ENCODE data around the gene SLC49A3.

SLC49A3 gene

DNA sequence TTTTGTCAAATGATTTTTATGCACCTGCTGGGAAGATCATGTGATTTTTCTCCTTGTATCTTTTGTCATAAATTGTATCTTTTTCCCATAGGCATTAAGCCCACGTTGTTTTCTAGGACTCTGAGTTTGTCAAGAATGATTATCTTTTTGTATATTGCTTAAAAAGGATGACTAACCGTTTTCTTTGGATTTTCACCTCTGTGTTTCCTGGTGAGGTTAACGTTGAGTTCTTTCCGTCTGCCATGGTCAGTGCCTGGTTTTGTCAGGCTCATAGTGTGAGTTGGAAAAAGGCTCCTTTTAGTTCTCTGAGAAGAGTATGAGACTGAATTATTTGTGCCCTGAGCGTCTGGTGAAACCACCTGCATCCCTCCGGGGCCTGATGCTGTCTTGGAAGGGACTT, 38.6 kb upstream of the SLC49A3 start:
- Histone ChIP-seq H3K27ac (no peak overlapping the region), H3K4me3 (ENCODE audit: low read depth in 1 of 2, low read length in 1 of 2) (no peak overlapping the region), H3K9me3 (no peaks in the 10 kb centered on the region), H3K27me3 (no peaks in the 10 kb centered on the region), H3K36me3 (peaks cover 46% of the 10 kb centered on the region), H3K4me1 (ENCODE audit: control insufficient read depth in 1 of 2, insufficient read depth in 1 of 2, low read depth in 1 of 2, low read length in 1 of 2) (peaks cover 0 to 5% of the 10 kb centered on the region in 2 experiments)
- TF ChIP-seq, protein P1, sequence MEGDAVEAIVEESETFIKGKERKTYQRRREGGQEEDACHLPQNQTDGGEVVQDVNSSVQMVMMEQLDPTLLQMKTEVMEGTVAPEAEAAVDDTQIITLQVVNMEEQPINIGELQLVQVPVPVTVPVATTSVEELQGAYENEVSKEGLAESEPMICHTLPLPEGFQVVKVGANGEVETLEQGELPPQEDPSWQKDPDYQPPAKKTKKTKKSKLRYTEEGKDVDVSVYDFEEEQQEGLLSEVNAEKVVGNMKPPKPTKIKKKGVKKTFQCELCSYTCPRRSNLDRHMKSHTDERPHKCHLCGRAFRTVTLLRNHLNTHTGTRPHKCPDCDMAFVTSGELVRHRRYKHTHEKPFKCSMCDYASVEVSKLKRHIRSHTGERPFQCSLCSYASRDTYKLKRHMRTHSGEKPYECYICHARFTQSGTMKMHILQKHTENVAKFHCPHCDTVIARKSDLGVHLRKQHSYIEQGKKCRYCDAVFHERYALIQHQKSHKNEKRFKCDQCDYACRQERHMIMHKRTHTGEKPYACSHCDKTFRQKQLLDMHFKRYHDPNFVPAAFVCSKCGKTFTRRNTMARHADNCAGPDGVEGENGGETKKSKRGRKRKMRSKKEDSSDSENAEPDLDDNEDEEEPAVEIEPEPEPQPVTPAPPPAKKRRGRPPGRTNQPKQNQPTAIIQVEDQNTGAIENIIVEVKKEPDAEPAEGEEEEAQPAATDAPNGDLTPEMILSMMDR (IDR thresholded peaks at IDR 0.05), result no peak

DNA sequence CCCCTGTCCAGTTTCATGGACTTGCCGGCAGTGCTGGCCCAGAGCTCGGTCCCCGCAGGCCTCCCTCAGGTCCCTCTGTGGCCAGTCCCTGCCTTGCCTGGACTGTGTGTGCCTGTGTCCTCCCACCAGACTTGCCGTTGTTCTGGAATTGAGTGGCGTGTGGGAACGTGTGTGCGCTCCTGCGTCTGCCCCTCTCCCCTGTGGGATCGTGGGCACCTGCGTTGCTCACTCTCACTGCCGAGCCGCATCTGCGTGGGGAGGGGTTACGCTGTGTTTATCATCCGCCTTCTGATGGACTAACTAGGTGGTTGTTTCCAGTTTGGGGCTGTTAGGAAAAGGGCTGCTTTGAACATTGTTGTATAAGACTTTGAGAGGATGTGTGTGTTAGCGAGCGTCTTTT, 37.9 kb upstream of the SLC49A3 start:
- no peak overlapping the region for H3K27ac ChIP-seq
- TF ChIP-seq, protein P1 (IDR thresholded peaks at IDR 0.05), result no peak
- H3K4me1 ChIP-seq (ENCODE audit: control insufficient read depth in 1 of 2, insufficient read depth in 1 of 2, low read depth in 1 of 2, low read length in 1 of 2), result peaks cover 0 to 5% of the 10 kb centered on the region in 2 experiments
- no peak overlapping the region for H3K4me3 ChIP-seq (ENCODE audit: low read depth in 1 of 2, low read length in 1 of 2)
- H3K9me3 ChIP-seq, result no peaks in the 10 kb centered on the region
- no peaks in the 10 kb centered on the region for H3K27me3 ChIP-seq
- H3K36me3 ChIP-seq, result peaks cover 48% of the 10 kb centered on the region

DNA sequence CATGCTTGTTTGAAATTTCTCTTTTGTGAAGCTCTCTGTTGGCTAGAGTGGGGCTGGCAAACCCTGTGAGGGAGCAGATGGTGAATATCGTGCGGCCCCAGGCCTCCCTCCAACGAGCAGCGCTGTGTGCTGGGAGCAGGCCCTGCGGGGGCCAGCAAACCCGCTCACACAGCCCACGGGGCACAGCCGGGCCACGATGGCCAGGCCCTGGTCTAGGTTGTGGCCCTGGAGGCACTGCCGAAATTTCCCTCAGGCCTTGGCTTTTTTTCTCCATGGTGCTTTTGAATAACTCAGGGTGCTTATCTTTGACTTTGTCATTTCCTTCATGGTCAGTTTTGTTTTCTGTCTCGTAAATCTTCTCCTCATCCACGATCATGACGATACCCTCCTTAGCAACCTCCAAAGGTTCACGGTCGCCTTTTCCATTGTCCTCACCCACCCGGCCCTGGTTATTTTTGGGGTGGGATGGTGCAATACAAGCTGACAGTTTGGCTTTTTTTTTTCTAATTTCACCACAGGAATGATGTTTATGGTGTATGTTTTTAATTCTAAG, 37.4 kb upstream of the SLC49A3 start:
- Histone ChIP-seq H3K4me3 (ENCODE audit: low read depth in 1 of 2, low read length in 1 of 2) (no peak overlapping the region), H3K4me1 (ENCODE audit: control insufficient read depth in 1 of 2, insufficient read depth in 1 of 2, low read depth in 1 of 2, low read length in 1 of 2) (peaks cover 0 to 5% of the 10 kb centered on the region in 2 experiments), H3K9me3 (no peaks in the 10 kb centered on the region), H3K27ac (peak overlapping the region; percentile 3), H3K36me3 (peaks cover 49% of the 10 kb centered on the region), H3K27me3 (no peaks in the 10 kb centered on the region)
- TF ChIP-seq, protein P1 (IDR thresholded peaks at IDR 0.05), result no peak

DNA sequence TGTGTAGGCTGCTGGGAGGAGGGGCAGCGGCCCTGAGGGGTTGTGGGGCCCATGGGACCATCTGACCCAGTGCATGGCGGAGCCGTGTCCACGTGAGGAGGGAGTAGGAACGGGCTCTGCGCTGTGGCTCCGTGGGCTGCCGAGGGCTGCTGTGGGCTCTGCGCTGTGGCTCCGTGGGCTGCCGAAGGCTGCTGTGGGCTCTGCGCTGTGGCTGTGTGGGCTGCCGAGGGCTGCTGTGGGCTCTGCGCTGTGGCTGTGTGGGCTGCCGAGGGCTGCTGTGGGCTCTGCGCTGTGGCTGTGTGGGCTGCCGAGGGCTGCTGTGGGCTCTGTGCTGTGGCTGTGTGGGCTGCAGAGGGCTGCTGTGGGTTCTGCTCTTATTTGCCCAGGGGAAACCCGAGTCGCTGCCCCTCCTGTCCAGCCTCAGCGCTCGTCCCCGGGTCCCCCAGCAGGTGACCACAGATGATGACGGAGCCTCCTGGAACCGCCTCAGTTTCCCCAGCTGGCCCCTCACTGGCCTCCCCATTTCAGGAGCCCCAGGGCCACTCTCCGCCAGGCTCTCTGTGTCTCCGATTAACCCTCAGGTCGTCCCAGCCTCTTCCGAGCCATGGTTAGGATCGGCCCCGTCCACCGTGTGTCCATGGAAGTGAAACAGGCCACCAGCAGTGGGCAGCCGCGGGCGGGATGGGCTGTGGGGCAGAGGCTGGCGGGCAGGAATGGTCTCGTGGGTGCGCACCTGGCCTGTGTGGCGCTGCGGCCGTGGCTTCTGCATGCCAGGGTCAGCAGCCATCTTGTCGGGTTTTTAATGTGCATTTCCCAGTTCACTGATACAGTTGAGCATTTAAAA, 36.7 kb upstream of the SLC49A3 start:
- H3K27me3 ChIP-seq, result no peaks in the 10 kb centered on the region
- peaks cover 0 to 11% of the 10 kb centered on the region in 2 experiments for H3K4me1 ChIP-seq (ENCODE audit: control insufficient read depth in 1 of 2, insufficient read depth in 1 of 2, low read depth in 1 of 2, low read length in 1 of 2)
- H3K36me3 ChIP-seq, result peaks cover 42% of the 10 kb centered on the region
- no peak overlapping the region for H3K4me3 ChIP-seq (ENCODE audit: low read depth in 1 of 2, low read length in 1 of 2)
- H3K9me3 ChIP-seq, result no peaks in the 10 kb centered on the region
- TF ChIP-seq, protein P1 (IDR thresholded peaks at IDR 0.05), result no peak
- H3K27ac ChIP-seq, result no peak overlapping the region

DNA sequence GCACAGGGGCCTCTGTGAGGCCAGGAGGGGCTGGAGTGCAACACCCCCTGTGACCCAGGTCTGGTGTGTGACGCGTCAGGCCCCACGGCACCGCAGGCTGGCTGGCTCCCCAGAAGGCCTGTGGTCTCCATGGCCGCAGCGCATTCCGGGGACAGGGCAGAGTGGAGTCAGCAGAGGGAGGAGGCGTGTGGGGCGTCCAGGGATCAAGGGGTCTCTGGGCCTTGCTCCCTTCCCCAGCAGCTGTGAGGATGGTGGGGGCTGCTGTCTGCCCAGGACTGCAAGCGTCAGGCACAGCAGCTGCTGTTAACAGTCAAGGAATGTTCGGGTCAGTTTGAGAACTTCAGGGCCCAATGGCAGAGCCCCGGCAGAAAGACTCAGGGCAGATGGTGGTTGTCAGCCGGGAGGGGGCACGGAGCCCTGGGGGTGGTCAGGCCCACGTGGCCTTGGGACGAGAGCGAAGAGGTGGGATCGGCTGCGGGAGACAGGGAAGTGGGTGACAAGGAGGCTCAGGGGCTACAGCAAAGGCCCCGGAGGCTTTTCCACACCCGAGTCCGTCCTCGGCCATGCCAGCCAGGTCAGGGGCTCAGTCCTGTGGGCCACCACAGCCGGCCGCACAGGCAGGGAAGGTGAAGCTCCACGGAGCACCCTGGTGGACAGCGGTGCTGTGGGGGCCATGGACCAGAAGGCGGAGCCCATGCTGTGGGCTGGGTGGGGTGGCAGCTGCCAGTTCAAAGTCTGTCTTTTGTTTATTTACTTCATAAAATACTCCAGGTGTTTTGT, 35.0 kb upstream of the SLC49A3 start:
- H3K4me1 ChIP-seq (ENCODE audit: control insufficient read depth in 1 of 2, insufficient read depth in 1 of 2, low read depth in 1 of 2, low read length in 1 of 2), result peaks cover 0 to 11% of the 10 kb centered on the region in 2 experiments
- H3K9me3 ChIP-seq, result no peaks in the 10 kb centered on the region
- TF ChIP-seq, protein P1 (IDR thresholded peaks at IDR 0.05), result no peak
- H3K36me3 ChIP-seq, result peaks cover 31% of the 10 kb centered on the region
- no peaks in the 10 kb centered on the region for H3K27me3 ChIP-seq
- no peak overlapping the region for H3K27ac ChIP-seq
- no peak overlapping the region for H3K4me3 ChIP-seq (ENCODE audit: low read depth in 1 of 2, low read length in 1 of 2)
